Choroid plexus epithelial cell (primary cell): ENCODE results near the gene WTIP.

ENCODE experiments used
- DNase-seq: peaks from one replicate; pipeline ENCODE4 v3.0.0-alpha.2; 2010; ENCODE audit warnings: low read depth
- H3K4me3 ChIP-seq: 2 replicates; pipeline ENCODE4 v1.5.1; 2011; ENCODE audit warnings: low read depth, mild to moderate bottlenecking, control low read depth, low read length, moderate library complexity
- CTCF ChIP-seq: conservative IDR thresholded peaks from 2 replicates; pipeline ENCODE4 v1.5.1; 2011; ENCODE audit warnings: low read depth, mild to moderate bottlenecking, control low read depth, inconsistent platforms, low read length, moderate library complexity

WTIP gene

GRCh38 chr19:34556488-34556887 is 74.9 kb downstream of the WTIP start:
- H3K4me3 ChIP-seq = no peak overlapping the region
- TF ChIP-seq CTCF = peak; percentile 45
- DNase-seq = peak; percentile 9

- no peak for TF ChIP-seq CTCF
Observed at GRCh38 chr19:34559045-34559444, 77.5 kb downstream of the WTIP start.

GRCh38 chr19:34560229-34560628 is 78.7 kb downstream of the WTIP start:
- DNase-seq = no peak
- H3K4me3 ChIP-seq = no peak overlapping the region
- no peak for TF ChIP-seq CTCF

More at GRCh38 chr19:34559045-34559444, 77.5 kb downstream of the WTIP start:
- no peak overlapping the region for H3K4me3 ChIP-seq
- no peak for DNase-seq
